ENCODE measurements around the gene TRIOBP.

TRIOBP gene

GRCh38 chr22:37749226-37749625 is 52.4 kb downstream of the TRIOBP start:
- DNase-seq (ENCODE audit: low read depth, low spot score), result no peak

GRCh38 chr22:37749831-37750595 is 53.2 kb downstream of the TRIOBP start:
- peak; percentile 65 for DNase-seq (ENCODE audit: low read depth, low spot score)

- DNase-seq (ENCODE audit: low read depth, low spot score), result no peak
Observed at GRCh38 chr22:37750596-37751162, 53.8 kb downstream of the TRIOBP start.

- DNase-seq (ENCODE audit: low read depth, low spot score), result no peak
Observed at GRCh38 chr22:37751449-37752188, 54.8 kb downstream of the TRIOBP start.

- DNase-seq (ENCODE audit: low read depth, low spot score), result peak; percentile 95
Observed at GRCh38 chr22:37752189-37753087, 55.6 kb downstream of the TRIOBP start.

- DNase-seq (ENCODE audit: low read depth, low spot score), result peak; percentile 83
Observed at GRCh38 chr22:37753746-37754145, 56.9 kb downstream of the TRIOBP start.

- DNase-seq (ENCODE audit: low read depth, low spot score), result no peak
Observed at GRCh38 chr22:37757663-37758062, 60.8 kb downstream of the TRIOBP start.

GRCh38 chr22:37758694-37759093 is 61.8 kb downstream of the TRIOBP start:
- DNase-seq (ENCODE audit: low read depth, low spot score), result no peak

GRCh38 chr22:37759281-37759680 is 62.4 kb downstream of the TRIOBP start:
- DNase-seq (ENCODE audit: low read depth, low spot score), result no peak

- no peak for DNase-seq (ENCODE audit: low read depth, low spot score)
Observed at GRCh38 chr22:37760152-37760551, 63.3 kb downstream of the TRIOBP start.

- no peak for DNase-seq (ENCODE audit: low read depth, low spot score)
Observed at GRCh38 chr22:37762389-37762836, 65.6 kb downstream of the TRIOBP start.

GRCh38 chr22:37763012-37763411 is 66.2 kb downstream of the TRIOBP start:
- DNase-seq (ENCODE audit: low read depth, low spot score), result no peak

GRCh38 chr22:37763652-37764051 is 66.8 kb downstream of the TRIOBP start:
- no peak for DNase-seq (ENCODE audit: low read depth, low spot score)

- DNase-seq (ENCODE audit: low read depth, low spot score), result peak; percentile 39
Observed at GRCh38 chr22:37764622-37765021, 67.8 kb downstream of the TRIOBP start.

- no peak for DNase-seq (ENCODE audit: low read depth, low spot score)
Observed at GRCh38 chr22:37765498-37765897, 68.7 kb downstream of the TRIOBP start.

- no peak for DNase-seq (ENCODE audit: low read depth, low spot score)
Observed at GRCh38 chr22:37765953-37766576, 69.2 kb downstream of the TRIOBP start.

- DNase-seq (ENCODE audit: low read depth, low spot score), result no peak
Observed at GRCh38 chr22:37768273-37768672, 71.4 kb downstream of the TRIOBP start.

GRCh38 chr22:37769056-37769455 is 72.2 kb downstream of the TRIOBP start:
- no peak for DNase-seq (ENCODE audit: low read depth, low spot score)

GRCh38 chr22:37771081-37771480 is 74.2 kb downstream of the TRIOBP start:
- DNase-seq (ENCODE audit: low read depth, low spot score), result no peak

GRCh38 chr22:37771702-37772427 is 75.0 kb downstream of the TRIOBP start:
- DNase-seq (ENCODE audit: low read depth, low spot score), result no peak

Data from astrocyte of the hippocampus (primary cell).